AG08395 (cell line): ENCODE data around the gene PSMD2.
"Not testable (repeated sequence)": the region's sequence is repeated elsewhere in the genome, so short reads cannot be mapped to it uniquely, and the experiment has no call there.

ENCODE experiments used
- DNase-seq: peaks from one replicate; pipeline ENCODE4 v3.0.0; 2012; ENCODE audit warnings: mixed read lengths, low spot score

Gene PSMD2

GRCh38 chr3:184339451-184340135, 40.6 kb downstream of the PSMD2 start:
- DNase-seq = not testable (repeated sequence)

- DNase-seq = no peak
Observed at GRCh38 chr3:184341925-184342324, 42.9 kb downstream of the PSMD2 start.

GRCh38 chr3:184343200-184343876, 44.3 kb downstream of the PSMD2 start:
- DNase-seq = no peak

- no peak for DNase-seq
Observed at GRCh38 chr3:184344579-184345316, 45.7 kb downstream of the PSMD2 start.

GRCh38 chr3:184345317-184346144, 46.5 kb downstream of the PSMD2 start:
- peak; percentile 92 for DNase-seq

- no peak for DNase-seq
Observed at GRCh38 chr3:184346480-184347190, 47.6 kb downstream of the PSMD2 start.

GRCh38 chr3:184347321-184348056, 48.4 kb downstream of the PSMD2 start:
- DNase-seq = no peak

GRCh38 chr3:184348057-184348382, 49.0 kb downstream of the PSMD2 start:
- DNase-seq = no peak

- no peak for DNase-seq
Observed at GRCh38 chr3:184349563-184350470, 50.8 kb downstream of the PSMD2 start.

- DNase-seq = no peak
Observed at GRCh38 chr3:184350618-184351017, 51.6 kb downstream of the PSMD2 start.

- DNase-seq = no peak
Observed at GRCh38 chr3:184351511-184352148, 52.6 kb downstream of the PSMD2 start.

- no peak for DNase-seq
Observed at GRCh38 chr3:184352149-184352785, 53.2 kb downstream of the PSMD2 start.

GRCh38 chr3:184352897-184353545, 54.0 kb downstream of the PSMD2 start:
- DNase-seq = no peak

- no peak for DNase-seq
Observed at GRCh38 chr3:184353546-184353941, 54.5 kb downstream of the PSMD2 start.

- DNase-seq = peak; percentile 48
Observed at GRCh38 chr3:184354121-184354728, 55.2 kb downstream of the PSMD2 start.

- DNase-seq = no peak
Observed at GRCh38 chr3:184354754-184355153, 55.7 kb downstream of the PSMD2 start.

- no peak for DNase-seq
Observed at GRCh38 chr3:184355261-184356040, 56.4 kb downstream of the PSMD2 start.
